ENCODE results near the gene PRLR.

GRCh38 chr5:35131723-35132122, 98.6 kb downstream of the PRLR start:
- TF ChIP-seq, protein P1, sequence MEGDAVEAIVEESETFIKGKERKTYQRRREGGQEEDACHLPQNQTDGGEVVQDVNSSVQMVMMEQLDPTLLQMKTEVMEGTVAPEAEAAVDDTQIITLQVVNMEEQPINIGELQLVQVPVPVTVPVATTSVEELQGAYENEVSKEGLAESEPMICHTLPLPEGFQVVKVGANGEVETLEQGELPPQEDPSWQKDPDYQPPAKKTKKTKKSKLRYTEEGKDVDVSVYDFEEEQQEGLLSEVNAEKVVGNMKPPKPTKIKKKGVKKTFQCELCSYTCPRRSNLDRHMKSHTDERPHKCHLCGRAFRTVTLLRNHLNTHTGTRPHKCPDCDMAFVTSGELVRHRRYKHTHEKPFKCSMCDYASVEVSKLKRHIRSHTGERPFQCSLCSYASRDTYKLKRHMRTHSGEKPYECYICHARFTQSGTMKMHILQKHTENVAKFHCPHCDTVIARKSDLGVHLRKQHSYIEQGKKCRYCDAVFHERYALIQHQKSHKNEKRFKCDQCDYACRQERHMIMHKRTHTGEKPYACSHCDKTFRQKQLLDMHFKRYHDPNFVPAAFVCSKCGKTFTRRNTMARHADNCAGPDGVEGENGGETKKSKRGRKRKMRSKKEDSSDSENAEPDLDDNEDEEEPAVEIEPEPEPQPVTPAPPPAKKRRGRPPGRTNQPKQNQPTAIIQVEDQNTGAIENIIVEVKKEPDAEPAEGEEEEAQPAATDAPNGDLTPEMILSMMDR (IDR thresholded peaks at IDR 0.05), result no peak
- TF ChIP-seq POLR2A (IDR thresholded peaks at IDR 0.05), result no peak

Measured in uterus (tissue), 2 donors.